Osteoblast (primary cell): ENCODE data around the gene ANTXRL. TPM values are rescaled to one million over a fixed set of nuclear protein-coding genes. Genes with fewer than 3 reads are reported as not detected.
"Not testable (repeated sequence)": the region's sequence is repeated elsewhere in the genome, so short reads cannot be mapped to it uniquely, and the experiment has no call there.

Experiments used
- DNase-seq: peaks from one replicate; pipeline ENCODE4 v3.0.0; 2011; ENCODE audit warnings: low spot score, mixed read lengths; ENCODE audit not compliant: insufficient read length; ENCODE audit errors: missing footprints
- H2AFZ ChIP-seq: 2 replicates; pipeline ENCODE4 v1.6.0; 2011; ENCODE audit warnings: mild to moderate bottlenecking, low read length
- H3K27ac ChIP-seq: 2 replicates; pipeline ENCODE4 v1.5.1; 2011; ENCODE audit warnings: mild to moderate bottlenecking, low read depth, low read length, moderate library complexity
- H3K27me3 ChIP-seq: 2 replicates; pipeline ENCODE4 v1.6.0; 2012; ENCODE audit warnings: mild to moderate bottlenecking, control low read depth, inconsistent platforms, low read length, moderate library complexity; ENCODE audit not compliant: insufficient read depth
- H3K36me3 ChIP-seq: 2 replicates; pipeline ENCODE4 v1.5.1; 2011; ENCODE audit warnings: mild to moderate bottlenecking, low read length, control low read depth, moderate library complexity; ENCODE audit not compliant: insufficient read depth
- H3K4me1 ChIP-seq: 2 replicates; pipeline ENCODE4 v1.5.1; 2011; ENCODE audit warnings: mild to moderate bottlenecking, low read length, control low read depth, moderate library complexity; ENCODE audit not compliant: insufficient read depth
- H3K4me2 ChIP-seq: 2 replicates; pipeline ENCODE4 v1.6.0; 2011; ENCODE audit warnings: mild to moderate bottlenecking, low read length; ENCODE audit not compliant: insufficient read depth
- H3K4me3 ChIP-seq: fragments of 200-600 bp; sonication (generic); 3 replicates; pipeline ENCODE4 v1.5.1; 2012; ENCODE audit warnings: mild to moderate bottlenecking, low read length, inconsistent platforms; ENCODE audit not compliant: insufficient read depth
- H3K79me2 ChIP-seq: 2 replicates; pipeline ENCODE4 v1.6.0; 2012; ENCODE audit warnings: mild to moderate bottlenecking, low read length, control low read depth, inconsistent platforms; ENCODE audit not compliant: insufficient read depth
- H3K9me3 ChIP-seq: 2 replicates; pipeline ENCODE4 v1.5.1; 2011; ENCODE audit warnings: low read depth, low read length, control low read depth
- H4K20me1 ChIP-seq: 2 replicates; pipeline ENCODE4 v1.6.0; 2012; ENCODE audit warnings: mild to moderate bottlenecking, low read length, control low read depth; ENCODE audit not compliant: insufficient read depth
- total RNA-seq: library from RNA; depleted of rRNA; stranded (reverse); fragments of >200 nt; gene quantifications from 2 replicates; pipeline ENCODE4 v1.2.3, GENCODE V29; 2012
- TF ChIP-seq, protein P1 (sequence below): IDR thresholded peaks from 2 replicates; pipeline ENCODE4 v1.5.1; 2011; ENCODE audit warnings: mild to moderate bottlenecking, low read depth, low read length, moderate library complexity; ENCODE audit errors: extremely low read depth

The ANTXRL gene
- total RNA-seq, 1 donor, result not detected

- H3K4me1 ChIP-seq, result no peaks in the 10 kb centered on the region
- H3K36me3 ChIP-seq, result no peaks in the 10 kb centered on the region
- TF ChIP-seq, protein P1, sequence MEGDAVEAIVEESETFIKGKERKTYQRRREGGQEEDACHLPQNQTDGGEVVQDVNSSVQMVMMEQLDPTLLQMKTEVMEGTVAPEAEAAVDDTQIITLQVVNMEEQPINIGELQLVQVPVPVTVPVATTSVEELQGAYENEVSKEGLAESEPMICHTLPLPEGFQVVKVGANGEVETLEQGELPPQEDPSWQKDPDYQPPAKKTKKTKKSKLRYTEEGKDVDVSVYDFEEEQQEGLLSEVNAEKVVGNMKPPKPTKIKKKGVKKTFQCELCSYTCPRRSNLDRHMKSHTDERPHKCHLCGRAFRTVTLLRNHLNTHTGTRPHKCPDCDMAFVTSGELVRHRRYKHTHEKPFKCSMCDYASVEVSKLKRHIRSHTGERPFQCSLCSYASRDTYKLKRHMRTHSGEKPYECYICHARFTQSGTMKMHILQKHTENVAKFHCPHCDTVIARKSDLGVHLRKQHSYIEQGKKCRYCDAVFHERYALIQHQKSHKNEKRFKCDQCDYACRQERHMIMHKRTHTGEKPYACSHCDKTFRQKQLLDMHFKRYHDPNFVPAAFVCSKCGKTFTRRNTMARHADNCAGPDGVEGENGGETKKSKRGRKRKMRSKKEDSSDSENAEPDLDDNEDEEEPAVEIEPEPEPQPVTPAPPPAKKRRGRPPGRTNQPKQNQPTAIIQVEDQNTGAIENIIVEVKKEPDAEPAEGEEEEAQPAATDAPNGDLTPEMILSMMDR, result no peak
- H2AFZ ChIP-seq, result no peak overlapping the region
- H3K79me2 ChIP-seq, result no peaks in the 10 kb centered on the region
- no peak overlapping the region for H3K4me3 ChIP-seq
- no peak overlapping the region for H3K4me2 ChIP-seq
- H4K20me1 ChIP-seq, result no peaks in the 10 kb centered on the region
- H3K9me3 ChIP-seq, result no peaks in the 10 kb centered on the region
- DNase-seq, result no peak
- H3K27me3 ChIP-seq, result peaks cover 6% of the 10 kb centered on the region
- H3K27ac ChIP-seq, result no peak overlapping the region
Measured at GRCh38 chr10:46253076-46254006, 33.5 kb upstream of the ANTXRL start.

DNA sequence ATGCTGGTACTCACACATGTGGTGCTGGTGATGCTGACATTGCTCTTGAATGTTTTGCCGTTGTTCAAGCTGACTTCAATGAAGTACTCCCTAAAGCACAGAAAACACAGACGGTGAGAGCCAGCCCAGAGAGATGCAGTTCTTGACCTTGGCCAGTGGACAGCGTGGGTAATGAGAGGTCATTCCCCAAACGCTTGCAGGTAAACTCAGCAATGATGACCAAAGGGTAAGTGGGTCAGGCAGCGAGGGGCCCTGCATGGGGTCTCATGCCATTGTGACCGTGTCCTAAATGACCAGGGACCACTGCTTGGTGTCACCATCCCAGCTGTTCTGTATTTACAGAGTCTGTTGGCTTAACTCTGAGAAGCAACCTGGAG, 32.8 kb upstream of the ANTXRL start:
- H3K36me3 ChIP-seq, result no peaks in the 10 kb centered on the region
- H3K27me3 ChIP-seq, result peaks cover 11% of the 10 kb centered on the region
- TF ChIP-seq, protein P1, result no peak
- no peak overlapping the region for H3K4me3 ChIP-seq
- H4K20me1 ChIP-seq, result no peaks in the 10 kb centered on the region
- no peak overlapping the region for H2AFZ ChIP-seq
- no peaks in the 10 kb centered on the region for H3K9me3 ChIP-seq
- DNase-seq, result no peak
- H3K79me2 ChIP-seq, result no peaks in the 10 kb centered on the region
- H3K27ac ChIP-seq, result no peak overlapping the region
- no peak overlapping the region for H3K4me2 ChIP-seq
- no peaks in the 10 kb centered on the region for H3K4me1 ChIP-seq

GRCh38 chr10:46254467-46254866, 32.3 kb upstream of the ANTXRL start:
- H3K27me3 ChIP-seq, result peaks cover 11% of the 10 kb centered on the region
- no peaks in the 10 kb centered on the region for H4K20me1 ChIP-seq
- no peak overlapping the region for H2AFZ ChIP-seq
- H3K36me3 ChIP-seq, result no peaks in the 10 kb centered on the region
- TF ChIP-seq, protein P1, result no peak
- no peaks in the 10 kb centered on the region for H3K4me1 ChIP-seq
- DNase-seq, result no peak
- H3K9me3 ChIP-seq, result no peaks in the 10 kb centered on the region
- H3K4me2 ChIP-seq, result no peak overlapping the region
- H3K27ac ChIP-seq, result no peak overlapping the region
- H3K4me3 ChIP-seq, result no peak overlapping the region
- H3K79me2 ChIP-seq, result no peaks in the 10 kb centered on the region

DNA sequence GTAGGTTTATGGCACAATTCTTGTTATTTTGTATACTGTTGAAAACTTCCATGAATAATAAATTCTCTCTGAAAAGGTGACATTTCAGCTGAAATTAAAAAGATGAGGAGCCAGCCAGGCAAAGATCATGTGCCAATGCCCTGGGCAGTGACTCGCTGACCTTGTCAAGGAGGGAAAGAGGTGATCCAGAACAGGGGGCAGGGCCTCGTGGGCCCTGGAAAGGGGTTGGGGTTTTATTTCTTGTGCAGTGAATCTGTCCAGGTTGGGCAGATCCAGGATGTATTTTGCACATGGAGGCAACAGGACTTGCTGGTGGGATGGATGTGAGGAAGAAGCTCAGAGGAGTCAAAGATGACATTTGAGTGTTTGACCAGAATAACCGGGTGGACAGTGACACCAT, 31.6 kb upstream of the ANTXRL start:
- DNase-seq, result not testable (repeated sequence)

More for the DNA sequence above, 31.6 kb upstream of the ANTXRL start:
- H2AFZ ChIP-seq, H3K9me3 ChIP-seq, H3K4me3 ChIP-seq, H3K4me2 ChIP-seq, H3K27ac ChIP-seq, H3K36me3 ChIP-seq, H4K20me1 ChIP-seq, H3K4me1 ChIP-seq, H3K79me2 ChIP-seq: not testable (repeated sequence)
- peaks cover 11% of the 10 kb centered on the region for H3K27me3 ChIP-seq
